IMR-90 (cell line): ENCODE data around the gene PLD1. TPM values are rescaled to one million over a fixed set of nuclear protein-coding genes. Genes with fewer than 3 reads are reported as not detected.

Source experiments
- ATAC-seq: fragments of 200-7000 bp; cut with Tn5 transposase; 2 replicates; pipeline ENCODE4 v1.9.1; 2020; ENCODE audit warnings: low read depth, mild to moderate bottlenecking, moderate library complexity
- BruUV-seq: library from RNA; stranded (reverse); fragments of 400-500 nt; replicated peaks from 2 replicates; lab custom pipeline; 2021; lab: Mats Ljungman, UMichigan
- CTCF ChIA-PET: fragments of 300-600 bp; formaldehyde crosslinking; extraction: SDS; loops from one replicate; lab custom pipeline; 2021; ENCODE audit warnings: antibody characterized with exemption; lab: Yijun Ruan, JAX
- POLR2A ChIA-PET: fragments of 300-600 bp; sonication (Branson Sonifier 250); formaldehyde crosslinking; loops from one replicate; lab custom pipeline; 2022; ENCODE audit warnings: antibody characterized with exemption; ENCODE audit not compliant: unreplicated experiment; lab: Charles Lee
- DNase-seq: peaks from one replicate; pipeline ENCODE4 v3.0.0; 2013
- H2AFZ ChIP-seq: replicated peaks from 2 replicates; pipeline ENCODE3; 2013; ENCODE audit warnings: low read length, mild to moderate bottlenecking; ENCODE audit not compliant: poor library complexity
- H2AK5ac ChIP-seq: 2 replicates; pipeline ENCODE4 v1.6.1; 2013; ENCODE audit warnings: low read depth, low read length, inconsistent platforms
- H2AK9ac ChIP-seq: replicated peaks from 2 replicates; pipeline ENCODE3; 2013; ENCODE audit warnings: mild to moderate bottlenecking, low read depth, low read length, moderate library complexity; ENCODE audit not compliant: poor library complexity
- H2BK120ac ChIP-seq: 2 replicates; pipeline ENCODE4 v1.6.1; 2013; ENCODE audit warnings: low read depth, low read length, inconsistent platforms
- H2BK15ac ChIP-seq: 3 replicates; pipeline ENCODE4 v1.6.1; 2013; ENCODE audit warnings: low read depth, low read length, inconsistent platforms
- H2BK20ac ChIP-seq: 2 replicates; pipeline ENCODE4 v1.6.1; 2013; ENCODE audit warnings: low read depth, mild to moderate bottlenecking, inconsistent platforms, low read length, moderate library complexity
- H2BK5ac ChIP-seq: 2 replicates; pipeline ENCODE4 v1.6.1; 2013; ENCODE audit warnings: mild to moderate bottlenecking, low read depth, low read length, inconsistent platforms; ENCODE audit not compliant: poor library complexity, severe bottlenecking
- H3K14ac ChIP-seq: replicated peaks from 2 replicates; pipeline ENCODE4 v1.6.1; 2013; ENCODE audit warnings: low read depth, low read length, inconsistent platforms
- H3K18ac ChIP-seq: 2 replicates; pipeline ENCODE4 v1.6.1; 2013; ENCODE audit warnings: low read depth, low read length, control low read depth
- H3K23ac ChIP-seq: 2 replicates; pipeline ENCODE4 v1.6.1; 2013; ENCODE audit warnings: low read depth, low read length, inconsistent platforms
- H3K27ac ChIP-seq: 2 replicates; pipeline ENCODE4 v1.5.1; 2013; ENCODE audit warnings: mild to moderate bottlenecking, control low read depth, low read length; ENCODE audit not compliant: insufficient read depth
- H3K27me3 ChIP-seq: 2 replicates; pipeline ENCODE4 v1.6.1; 2013; ENCODE audit warnings: low read length; ENCODE audit not compliant: control insufficient read depth, insufficient read depth
- H3K36me3 ChIP-seq: 2 replicates; pipeline ENCODE4 v1.6.1; 2013; ENCODE audit warnings: low read length, mixed read lengths; ENCODE audit not compliant: control insufficient read depth, insufficient read depth
- H3K4ac ChIP-seq: 2 replicates; pipeline ENCODE4 v1.6.1; 2013; ENCODE audit warnings: low read depth, low read length, inconsistent platforms
- H3K4me1 ChIP-seq: 2 replicates; pipeline ENCODE4 v1.6.1; 2013; ENCODE audit warnings: low read length, mixed read lengths; ENCODE audit not compliant: control insufficient read depth, insufficient read depth
- H3K4me2 ChIP-seq: 2 replicates; pipeline ENCODE4 v1.6.1; 2013; ENCODE audit warnings: low read depth, mild to moderate bottlenecking, control low read depth, low read length, moderate library complexity
- H3K4me3 ChIP-seq: 2 replicates; pipeline ENCODE4 v1.5.1; 2013; ENCODE audit warnings: low read depth, mild to moderate bottlenecking, control low read depth, low read length, moderate library complexity; ENCODE audit not compliant: insufficient read depth
- H3K56ac ChIP-seq: 2 replicates; pipeline ENCODE4 v1.6.1; 2013; ENCODE audit warnings: low read length, inconsistent platforms; ENCODE audit not compliant: insufficient read depth; ENCODE audit errors: extremely low read depth
- H3K79me1 ChIP-seq, 2 experiments: 2 replicates each; pipeline ENCODE4 v1.6.1; 2013; ENCODE audit warnings: low read length in 2 of 2, inconsistent platforms in 1 of 2, low read depth in 1 of 2
- H3K9ac ChIP-seq: 2 replicates; pipeline ENCODE4 v1.6.1; 2013; ENCODE audit warnings: low read depth, low read length, control low read depth
- H3K9me1 ChIP-seq: 2 replicates; pipeline ENCODE4 v1.6.1; 2013; ENCODE audit warnings: low read length, inconsistent platforms; ENCODE audit not compliant: insufficient read depth
- H3K9me3 ChIP-seq: 2 replicates; pipeline ENCODE4 v1.6.1; 2013; ENCODE audit warnings: low read length; ENCODE audit not compliant: control insufficient read depth, insufficient read depth
- H4K20me1 ChIP-seq: 2 replicates; pipeline ENCODE4 v1.6.1; 2013; ENCODE audit warnings: low read length, inconsistent platforms; ENCODE audit not compliant: insufficient read depth
- H4K5ac ChIP-seq: 2 replicates; pipeline ENCODE4 v1.6.1; 2013; ENCODE audit warnings: mild to moderate bottlenecking, low read depth, low read length, control low read depth
- H4K8ac ChIP-seq, 2 experiments: 2 replicates each; pipeline ENCODE4 v1.6.1; 2013; ENCODE audit warnings: low read depth in 2 of 2, low read length in 2 of 2, control low read depth in 1 of 2, inconsistent platforms in 1 of 2
- H4K91ac ChIP-seq: 2 replicates; pipeline ENCODE4 v1.6.1; 2013; ENCODE audit warnings: low read depth, low read length, inconsistent platforms; ENCODE audit not compliant: insufficient read depth
- CEBPB ChIP-seq: IDR thresholded peaks from 2 replicates; pipeline ENCODE4 v1.6.1; 2012; ENCODE audit warnings: low read depth, low read length, improper control_type of control experiment
- CHD1 ChIP-seq: IDR thresholded peaks from 2 replicates; pipeline ENCODE4 v1.6.1; 2012; ENCODE audit warnings: low read depth, low read length, improper control_type of control experiment
- POLR2A ChIP-seq: IDR thresholded peaks from 2 replicates; pipeline ENCODE4 v1.6.1; 2012; ENCODE audit warnings: mild to moderate bottlenecking, low read depth, low read length
- RAD21 ChIP-seq: IDR thresholded peaks from 2 replicates; pipeline ENCODE4 v1.6.1; 2012; ENCODE audit warnings: low read length, improper control_type of control experiment
- RCOR1 ChIP-seq: IDR thresholded peaks from 2 replicates; pipeline ENCODE4 v1.6.1; 2012; ENCODE audit warnings: mild to moderate bottlenecking, low read length, improper control_type of control experiment; ENCODE audit not compliant: insufficient replicate concordance
- RFX5 ChIP-seq: IDR thresholded peaks from 2 replicates; pipeline ENCODE4 v1.8.0; 2012; ENCODE audit warnings: low read depth, mild to moderate bottlenecking, low read length, moderate library complexity
- SMC3 ChIP-seq: fragments of 150-350 bp; IDR thresholded peaks from 2 replicates; pipeline ENCODE4 v1.6.1; 2016; ENCODE audit warnings: low read depth, mild to moderate bottlenecking, antibody characterized with exemption, low read length, moderate library complexity
- WGBS, 2 experiments: methylation state at CpG; one replicate each; pipeline versions ENCODE4 v1.1.5 to v1.1.7; 2013; ENCODE audit warnings: missing lambda C conversion rate in 2 of 2; ENCODE audit not compliant: insufficient read length in 1 of 2; ENCODE audit errors: extremely low coverage in 2 of 2; 5-methylcytosine and 5-hydroxymethylcytosine counted together
- dilution Hi-C: fragments of 300-500 bp; cut with HindIII; formaldehyde crosslinking; loops from one replicate; pipeline ENCODE4 v1.14.3; 2018; ENCODE audit warnings: low sequenced_read_pairs; ENCODE audit not compliant: unreplicated experiment
- in situ Hi-C: fragments of 300-500 bp; cut with MboI; formaldehyde crosslinking; loops from 3 replicates; pipeline ENCODE4 v1.14.3; 2019; ENCODE audit warnings: low sequenced_read_pairs, inconsistent platforms, mixed read lengths
- intact Hi-C: fragments of 100-400 bp; cut with micrococcal nuclease; formaldehyde crosslinking; loops from 2 replicates; pipeline ENCODE4 v1.10.0; 2022
- polyA plus RNA-seq, 3 experiments: library from polyadenylated mRNA; depleted of rRNA; stranded (reverse); fragments of >200 nt; gene quantifications; 2 replicates each; pipeline ENCODE4 v1.2.3, GENCODE V29; 2012; ENCODE audit warnings: low replicate concordance in 1 of 3
- total RNA-seq: library from RNA; depleted of rRNA; stranded (reverse); fragments of >200 nt; gene quantifications from 2 replicates; pipeline ENCODE4 v1.2.3, GENCODE V29; 2012
- TF ChIP-seq, protein P1 (sequence below): fragments of 150-350 bp; IDR thresholded peaks from 2 replicates; pipeline ENCODE4 v1.6.1; 2016; ENCODE audit warnings: low read depth, mild to moderate bottlenecking, low read length, moderate library complexity, borderline replicate concordance
- TF ChIP-seq, protein P2 (sequence below): fragments of 150-350 bp; IDR thresholded peaks from 2 replicates; pipeline ENCODE4 v1.6.1; 2017; ENCODE audit warnings: mild to moderate bottlenecking, antibody characterized with exemption, low read length, low read depth

Gene PLD1
- total and polyA plus RNA-seq, 2 of the 4 experiments (the other 2 are of a cell fraction): 3.3 to 9.7 TPM

DNA sequence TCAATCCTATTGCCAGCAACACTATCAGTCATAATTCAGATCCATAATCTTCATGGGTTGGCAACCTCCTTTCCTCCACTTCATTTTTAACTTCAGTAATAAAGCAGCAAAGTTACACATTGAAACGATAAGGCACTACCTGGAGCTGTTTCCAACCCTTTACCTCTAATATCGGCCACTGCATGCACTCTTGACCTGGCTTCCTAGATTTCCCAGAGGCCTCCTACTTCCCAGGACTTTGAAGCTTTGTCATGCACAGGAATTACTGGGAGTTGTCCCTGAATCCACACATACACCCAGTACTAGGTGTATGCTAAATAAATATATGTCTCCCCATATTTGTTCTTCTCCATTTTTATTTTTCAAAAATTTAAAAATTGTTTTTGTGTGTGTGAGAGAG, 126.1 kb downstream of the PLD1 start:
- H3K18ac ChIP-seq: no peak overlapping the region
- no peak overlapping the region for H2AFZ ChIP-seq
- no peak overlapping the region for H2BK15ac ChIP-seq
- DNase-seq: no peak
- CTCF ChIA-PET: no interaction called here
- no peak overlapping the region for H2BK120ac ChIP-seq
- POLR2A ChIA-PET: no interaction called here
- no peak overlapping the region for H3K4ac ChIP-seq
- no peak overlapping the region for H3K23ac ChIP-seq
- no peaks in the 10 kb centered on the region for H4K20me1 ChIP-seq
- no peak overlapping the region for H3K4me2 ChIP-seq
- H3K9ac ChIP-seq: no peak overlapping the region
- no peak for ATAC-seq
- H3K9me1 ChIP-seq: no peaks in the 10 kb centered on the region
- no peaks in the 10 kb centered on the region for H3K9me3 ChIP-seq
- no peak overlapping the region for H2BK20ac ChIP-seq
- H3K79me1 ChIP-seq: no peaks in the 10 kb centered on the region
- H4K91ac ChIP-seq: no peak overlapping the region
- H3K27ac ChIP-seq: no peak overlapping the region
- no peak overlapping the region for H2BK5ac ChIP-seq
- dilution Hi-C loops (no loop called here), intact Hi-C loops (no loop called here), in situ Hi-C loops (no loop called here)
- H3K14ac ChIP-seq: no peak overlapping the region; the same call in 1 of the 2 replicates
- H3K4me1 ChIP-seq: no peaks in the 10 kb centered on the region; the same call in 1 of the 2 replicates
- H3K56ac ChIP-seq: no peak overlapping the region
- no peak overlapping the region for H2AK9ac ChIP-seq
- no peak overlapping the region for H4K5ac ChIP-seq
- H2AK5ac ChIP-seq: no peak overlapping the region
- no TSS peak for BruUV-seq
- TF ChIP-seq RCOR1 (no peak), RAD21 (no peak), CHD1 (no peak), POLR2A (no peak), CEBPB (no peak), RFX5 (no peak), SMC3 (no peak)
- TF ChIP-seq, protein P1, sequence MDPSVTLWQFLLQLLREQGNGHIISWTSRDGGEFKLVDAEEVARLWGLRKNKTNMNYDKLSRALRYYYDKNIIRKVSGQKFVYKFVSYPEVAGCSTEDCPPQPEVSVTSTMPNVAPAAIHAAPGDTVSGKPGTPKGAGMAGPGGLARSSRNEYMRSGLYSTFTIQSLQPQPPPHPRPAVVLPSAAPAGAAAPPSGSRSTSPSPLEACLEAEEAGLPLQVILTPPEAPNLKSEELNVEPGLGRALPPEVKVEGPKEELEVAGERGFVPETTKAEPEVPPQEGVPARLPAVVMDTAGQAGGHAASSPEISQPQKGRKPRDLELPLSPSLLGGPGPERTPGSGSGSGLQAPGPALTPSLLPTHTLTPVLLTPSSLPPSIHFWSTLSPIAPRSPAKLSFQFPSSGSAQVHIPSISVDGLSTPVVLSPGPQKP: no peak
- TF ChIP-seq, protein P2, sequence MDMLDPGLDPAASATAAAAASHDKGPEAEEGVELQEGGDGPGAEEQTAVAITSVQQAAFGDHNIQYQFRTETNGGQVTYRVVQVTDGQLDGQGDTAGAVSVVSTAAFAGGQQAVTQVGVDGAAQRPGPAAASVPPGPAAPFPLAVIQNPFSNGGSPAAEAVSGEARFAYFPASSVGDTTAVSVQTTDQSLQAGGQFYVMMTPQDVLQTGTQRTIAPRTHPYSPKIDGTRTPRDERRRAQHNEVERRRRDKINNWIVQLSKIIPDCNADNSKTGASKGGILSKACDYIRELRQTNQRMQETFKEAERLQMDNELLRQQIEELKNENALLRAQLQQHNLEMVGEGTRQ: no peak
- no CpG with 5 or more reads among the region's 2 CpGs for WGBS, 2 experiments
- no peak overlapping the region for H3K4me3 ChIP-seq
- H4K8ac ChIP-seq: no peak overlapping the region
- H3K36me3 ChIP-seq: no peaks in the 10 kb centered on the region; the same call in 1 of the 2 replicates
- H3K27me3 ChIP-seq: no peaks in the 10 kb centered on the region
